ENCODE data around the gene MUC2. TPM values are rescaled to one million over a fixed set of nuclear protein-coding genes. Genes with fewer than 3 reads are reported as not detected.

The MUC2 gene
- total RNA-seq, 1 experiment from 2014 or later: not detected

GRCh38 chr11:1123970-1124369 is 49.3 kb downstream of the MUC2 start:
- no TSS peak for BruUV-seq (replicated peaks)
- H3K36me3 ChIP-seq (ENCODE audit: insufficient read depth, low read length, poor library complexity, severe bottlenecking): no peaks in the 10 kb centered on the region
- no peak for DNase-seq (ENCODE audit: low spot score)

More at GRCh38 chr11:1123970-1124369, 49.3 kb downstream of the MUC2 start:
- TF ChIP-seq CTCF (conservative IDR thresholded peaks at IDR 0.05; ENCODE audit: low read depth, low read length): no peak
- TF ChIP-seq EZH2 (IDR thresholded peaks at IDR 0.05; ENCODE audit: borderline replicate concordance, low read depth, low read length, poor library complexity, severe bottlenecking): no peak
- no peak overlapping the region for H3K27ac ChIP-seq (ENCODE audit: low read depth, low read length, poor library complexity, severe bottlenecking)
- H3K4me1 ChIP-seq (ENCODE audit: insufficient read depth, low read length, poor library complexity, severe bottlenecking): no peaks in the 10 kb centered on the region
- H3K27me3 ChIP-seq (replicated peaks; ENCODE audit: insufficient read depth, low read depth, low read length, poor library complexity): peaks cover 14% of the 10 kb centered on the region
- CTCF ChIA-PET: no interaction called here
- no peak overlapping the region for H3K4me3 ChIP-seq (ENCODE audit: low read depth, low read length, poor library complexity, severe bottlenecking)
- no peaks in the 10 kb centered on the region for H3K9me3 ChIP-seq (ENCODE audit: low read depth, low read length, poor library complexity, severe bottlenecking)
- intact Hi-C loops (cut with micrococcal nuclease; ENCODE audit: unreplicated experiment): no loop called here
- POLR2A ChIA-PET (ENCODE audit: low non-redundant PET): no interaction called here

Other genes with a start within 250 kb of the MUC2 start
- gene CRACR2B, start 247.0 kb upstream of the MUC2 start, total RNA-seq (2021): 0.90 and 1.1 TPM in 2 replicates
- 123 and 127 TPM in 2 replicates for gene CD151, start 241.9 kb upstream of the MUC2 start, total RNA-seq (2021)
- 88.7 and 117 TPM in 2 replicates for gene POLR2L, start 232.3 kb upstream of the MUC2 start, total RNA-seq (2021)
- gene TSPAN4, start 232.0 kb upstream of the MUC2 start, total RNA-seq (2021): 17.5 and 20.4 TPM in 2 replicates
- gene CHID1, start 164.1 kb upstream of the MUC2 start, total RNA-seq (2021): 101 and 105 TPM in 2 replicates
- 62.0 and 68.2 TPM in 2 replicates for gene AP2A2, start 149.0 kb upstream of the MUC2 start, total RNA-seq (2021)
- not detected in 2 replicates for gene MUC6, start 38.2 kb upstream of the MUC2 start, total RNA-seq (2021)
- not detected in 2 replicates for gene MUC5AC, start 83.1 kb downstream of the MUC2 start, total RNA-seq (2021)
- not detected in 2 replicates for gene MUC5B, start 148.2 kb downstream of the MUC2 start, total RNA-seq (2021)
- 24.0 and 32.5 TPM in 2 replicates for gene TOLLIP, start 234.8 kb downstream of the MUC2 start, total RNA-seq (2021)